ENCODE results near the gene ARHGEF11.
"Not testable (repeated sequence)": the region's sequence is repeated elsewhere in the genome, so short reads cannot be mapped to it uniquely, and the experiment has no call there.

Gene ARHGEF11
- 3.2 to 33.0 reads per million in 2 experiments for total RNA-seq

GRCh38 chr1:157045250-157046218, at the start of gene ARHGEF11:
Gene ARHGEF11 (minus strand): TSS chr1:157045742. CDS start chr1:157044330, 1,412 bp downstream.
- DNase-seq (ENCODE audit: low read depth) = no peak

- DNase-seq (ENCODE audit: low read depth) = no peak
These were observed 49.5 kb upstream of the ARHGEF11 start for GRCh38 chr1:157095091-157095490.

- no peak for DNase-seq (ENCODE audit: low read depth)
These were observed 47.3 kb upstream of the ARHGEF11 start for GRCh38 chr1:157092831-157093230.

GRCh38 chr1:157091668-157092273, 46.2 kb upstream of the ARHGEF11 start:
- DNase-seq (ENCODE audit: low read depth) = no peak

GRCh38 chr1:157091186-157091585, 45.6 kb upstream of the ARHGEF11 start:
- no peak for DNase-seq (ENCODE audit: low read depth)

GRCh38 chr1:157090771-157091170, 45.2 kb upstream of the ARHGEF11 start:
- DNase-seq (ENCODE audit: low read depth) = no peak

GRCh38 chr1:157090196-157090647, 44.7 kb upstream of the ARHGEF11 start:
- peak; percentile 79 for DNase-seq (ENCODE audit: low read depth)

- no peak for DNase-seq (ENCODE audit: low read depth)
These were observed 44.2 kb upstream of the ARHGEF11 start for GRCh38 chr1:157089789-157090188.

- DNase-seq (ENCODE audit: low read depth) = no peak
These were observed 43.1 kb upstream of the ARHGEF11 start for GRCh38 chr1:157088607-157089006.

- DNase-seq (ENCODE audit: low read depth) = no peak
These were observed 41.5 kb upstream of the ARHGEF11 start for GRCh38 chr1:157087030-157087429.

GRCh38 chr1:157086299-157086698, 40.8 kb upstream of the ARHGEF11 start:
- no peak for DNase-seq (ENCODE audit: low read depth)

GRCh38 chr1:157085421-157085820, 39.9 kb upstream of the ARHGEF11 start:
- DNase-seq (ENCODE audit: low read depth) = no peak

- no peak for DNase-seq (ENCODE audit: low read depth)
These were observed 39.2 kb upstream of the ARHGEF11 start for GRCh38 chr1:157084720-157085119.

- DNase-seq (ENCODE audit: low read depth) = no peak
These were observed 36.2 kb upstream of the ARHGEF11 start for GRCh38 chr1:157081707-157082106.

- no peak for DNase-seq (ENCODE audit: low read depth)
These were observed 35.2 kb upstream of the ARHGEF11 start for GRCh38 chr1:157080714-157081113.

GRCh38 chr1:157077394-157077793, 31.9 kb upstream of the ARHGEF11 start:
- no peak for DNase-seq (ENCODE audit: low read depth)

- DNase-seq (ENCODE audit: low read depth) = peak; percentile 7
These were observed 28.6 kb upstream of the ARHGEF11 start for GRCh38 chr1:157073944-157074685.

- DNase-seq (ENCODE audit: low read depth) = no peak
These were observed 24.1 kb upstream of the ARHGEF11 start for GRCh38 chr1:157069601-157070000.

GRCh38 chr1:157059241-157059640, 13.7 kb upstream of the ARHGEF11 start:
- DNase-seq (ENCODE audit: low read depth) = not testable (repeated sequence)

- DNase-seq (ENCODE audit: low read depth) = no peak
These were observed 10.7 kb upstream of the ARHGEF11 start for GRCh38 chr1:157056269-157056668.

- DNase-seq (ENCODE audit: low read depth) = not testable (repeated sequence)
These were observed 10.2 kb upstream of the ARHGEF11 start for GRCh38 chr1:157055729-157056128.

- no peak for DNase-seq (ENCODE audit: low read depth)
These were observed 5.3 kb upstream of the ARHGEF11 start for GRCh38 chr1:157050836-157051235.
